Psoas muscle (tissue), 8 donors: ENCODE data around the gene ZNF341. TPM values are rescaled to one million over a fixed set of nuclear protein-coding genes. Genes with fewer than 3 reads are reported as not detected.
A peak's percentile ranks its signal among the peaks of the same experiment; 100 is the strongest.

Experiments used
- ATAC-seq, 4 donors: fragments of 200-7000 bp; cut with Tn5 transposase; one replicate each; pipeline ENCODE4 v1.9.1; 2020; ENCODE audit warnings: moderate library complexity in 3 of 4, mild to moderate bottlenecking in 2 of 4
- DNase-seq, 2 donors: peaks; one replicate each; pipeline ENCODE4 v3.0.0-alpha.2; 2020
- H3K27ac ChIP-seq: fragments of 200-600 bp; one replicate; pipeline ENCODE4 v1.8.0; 2022
- H3K27me3 ChIP-seq, 3 donors: fragments of 200-600 bp in 1 of 3; one replicate each; pipeline versions ENCODE4 v1.6.1 to v1.8.0; 2013 to 2022; ENCODE audit warnings: low read length in 2 of 3, mild to moderate bottlenecking in 2 of 3, moderate library complexity in 1 of 3; ENCODE audit not compliant: insufficient read depth in 3 of 3
- H3K36me3 ChIP-seq, 2 donors: fragments of 200-600 bp in 1 of 2; one replicate each; pipeline versions ENCODE4 v1.6.1 to v1.8.0; 2013 to 2022; ENCODE audit warnings: low read depth in 1 of 2, mild to moderate bottlenecking in 1 of 2, moderate library complexity in 1 of 2; ENCODE audit not compliant: insufficient read depth in 1 of 2
- H3K4me1 ChIP-seq: fragments of 200-600 bp; one replicate; pipeline ENCODE4 v1.8.0; 2022
- H3K4me3 ChIP-seq: fragments of 200-600 bp; one replicate; pipeline ENCODE4 v1.8.0; 2022; ENCODE audit warnings: mild to moderate bottlenecking
- H3K9me3 ChIP-seq: fragments of 200-600 bp; one replicate; pipeline ENCODE4 v1.8.0; 2022
- CTCF ChIP-seq: fragments of 200-600 bp; IDR thresholded peaks from one replicate; pipeline ENCODE4 v1.8.0; 2022; ENCODE audit warnings: antibody characterized with exemption
- WGBS, 3 donors: extraction: QIAGEN DNeasy Blood & Tissue Kit; methylation state at CpG; one replicate each; pipeline versions ENCODE4 v1.1.6 to v1.1.7; 2013; 5-methylcytosine and 5-hydroxymethylcytosine counted together
- intact Hi-C, 2 donors: fragments of 100-400 bp; cut with DNase I; formaldehyde crosslinking; loops; one replicate each; pipeline versions ENCODE4 v1.11.0 to v1.14.2; 2022
- polyA plus RNA-seq, 3 donors: library from polyadenylated mRNA; stranded (reverse); fragments of 200-250 nt; gene quantifications; one replicate each; pipeline ENCODE4 v1.2.3, GENCODE V29; 2013
- total RNA-seq, 4 donors: library from RNA; stranded (reverse); fragmentation: NEBNext Ultra II Directional in 2 of 4; extraction: Animal tissue kit (Norgen Biotek cat#: 25700) in 2 of 4; gene quantifications; one replicate each; pipeline versions ENCODE4 v1.2.1 to v1.2.4, GENCODE V29; 2021 to 2023
- donor health status: healthy with polysubstance abuse.
- donor health status: DM: no; HTN: no; CAD: no; lungs with moderate emphysema.
- donor health status: Bipolar disorder and iron deficiency.
- donor health status: healthy.
- donor health status: DM: yes; HTN: yes; CAD: no.
- donor health status: DM: no; HTN: no; CAD: no.
- donor health status: DM: no; HTN: no; CAD: no.
- donor health status: DM: yes; HTN: yes; CAD: no.

The ZNF341 gene
- total and polyA plus RNA-seq, 7 donors, result 1.3 to 3.0 (median 1.5) TPM

GRCh38 chr20:33773412-33774089, 41.8 kb downstream of the ZNF341 start:
- Histone ChIP-seq H3K4me1 (no peaks in the 10 kb centered on the region), H3K27me3 (no peaks in the 10 kb centered on the region), H3K36me3 (peaks cover 0 to 34% of the 10 kb centered on the region in 2 donors), H3K27ac (no peak overlapping the region), H3K9me3 (no peaks in the 10 kb centered on the region), H3K4me3 (no peak overlapping the region)
- WGBS, 3 donors, result 59 to 68% (median 67%) methylated on average over 2 of the region's 2 CpGs
- no peak for ATAC-seq
- no peak for DNase-seq
- TF ChIP-seq CTCF, result no peak
- intact Hi-C loops, result no loop called here

GRCh38 chr20:33777816-33778215, 46.0 kb downstream of the ZNF341 start:
- DNase-seq (no peak), ATAC-seq (no peak)
- no peaks in the 10 kb centered on the region for H3K27me3 ChIP-seq
- H3K4me1 ChIP-seq, result no peaks in the 10 kb centered on the region
- peaks cover 0 to 30% of the 10 kb centered on the region in 2 donors for H3K36me3 ChIP-seq
- no peak overlapping the region for H3K4me3 ChIP-seq
- 84 to 92% (median 88%) methylated on average over 2 of the region's 2 CpGs for WGBS, 3 donors
- no peak overlapping the region for H3K27ac ChIP-seq
- TF ChIP-seq CTCF, result no peak
- H3K9me3 ChIP-seq, result no peaks in the 10 kb centered on the region
- intact Hi-C loops, result no loop called here

- Histone ChIP-seq H3K4me3 (no peak overlapping the region), H3K27ac (no peak overlapping the region), H3K9me3 (no peaks in the 10 kb centered on the region), H3K4me1 (no peaks in the 10 kb centered on the region), H3K36me3 (peaks cover 0 to 8% of the 10 kb centered on the region in 2 donors), H3K27me3 (no peaks in the 10 kb centered on the region)
- 85 to 94% (median 89%) methylated on average over 4 of the region's 4 CpGs for WGBS, 3 donors
- no peak for TF ChIP-seq CTCF
- ATAC-seq, result no peak
- intact Hi-C loops, result no loop called here
- DNase-seq, result peak in 1 of 2 donors; percentile 27
Measured at GRCh38 chr20:33781133-33781532, 49.3 kb downstream of the ZNF341 start.

GRCh38 chr20:33781945-33782344, 50.1 kb downstream of the ZNF341 start:
- WGBS, 3 donors, result 95 to 96% (median 96%) methylated on average over 1 of the region's 1 CpG
- Histone ChIP-seq H3K4me3 (no peak overlapping the region), H3K9me3 (no peaks in the 10 kb centered on the region), H3K27ac (no peak overlapping the region), H3K4me1 (peaks cover 4% of the 10 kb centered on the region), H3K36me3 (peaks cover 0 to 8% of the 10 kb centered on the region in 2 donors), H3K27me3 (no peaks in the 10 kb centered on the region)
- ATAC-seq, result no peak
- intact Hi-C loops, result no loop called here
- no peak for TF ChIP-seq CTCF
- no peak for DNase-seq

- ATAC-seq (no peak), DNase-seq (peak in 1 of 2 donors; percentile 8)
- H3K27ac ChIP-seq, result no peak overlapping the region
- no peaks in the 10 kb centered on the region for H3K9me3 ChIP-seq
- intact Hi-C loops, result no loop called here
- H3K4me3 ChIP-seq, result no peak overlapping the region
- no peaks in the 10 kb centered on the region for H3K27me3 ChIP-seq
- 79 to 91% (median 84%) methylated on average over 4 to 5 of the region's 5 CpGs for WGBS, 3 donors
- H3K4me1 ChIP-seq, result peaks cover 4% of the 10 kb centered on the region
- H3K36me3 ChIP-seq, result peaks cover 0 to 8% of the 10 kb centered on the region in 2 donors
- no peak for TF ChIP-seq CTCF
Measured at GRCh38 chr20:33783256-33783655, 51.5 kb downstream of the ZNF341 start.
